Activated T-cell treated with anti-CD3 and anti-CD28 coated beads, Interleukin-2, amount 50 U/mL, for 1 hour (primary cell): ENCODE results near the gene NMNAT2.
"Not testable (repeated sequence)": the region's sequence is repeated elsewhere in the genome, so short reads cannot be mapped to it uniquely, and the experiment has no call there.

Experiments used
- DNase-seq: peaks from one replicate; pipeline ENCODE4 v3.0.0-alpha.2; 2020

The NMNAT2 gene

GRCh38 chr1:183417772-183418491 is at the start of gene NMNAT2:
Gene NMNAT2 (minus strand): TSS chr1:183418380. CDS start chr1:183418267, 113 bp downstream.
- DNase-seq = no peak

GRCh38 chr1:183467687-183468086 is 49.5 kb upstream of the NMNAT2 start:
- no peak for DNase-seq

- DNase-seq = no peak
Measured at GRCh38 chr1:183466781-183467180, 48.6 kb upstream of the NMNAT2 start.

GRCh38 chr1:183463566-183463965 is 45.4 kb upstream of the NMNAT2 start:
- DNase-seq = no peak

GRCh38 chr1:183461350-183461749 is 43.2 kb upstream of the NMNAT2 start:
- DNase-seq = no peak

- no peak for DNase-seq
Measured at GRCh38 chr1:183460596-183460995, 42.4 kb upstream of the NMNAT2 start.

GRCh38 chr1:183457449-183457848 is 39.3 kb upstream of the NMNAT2 start:
- no peak for DNase-seq

- no peak for DNase-seq
Measured at GRCh38 chr1:183456826-183457225, 38.6 kb upstream of the NMNAT2 start.

- no peak for DNase-seq
Measured at GRCh38 chr1:183454377-183454776, 36.2 kb upstream of the NMNAT2 start.

GRCh38 chr1:183450093-183450492 is 31.9 kb upstream of the NMNAT2 start:
- DNase-seq = no peak

GRCh38 chr1:183449223-183449770 is 31.1 kb upstream of the NMNAT2 start:
- no peak for DNase-seq

- DNase-seq = no peak
Measured at GRCh38 chr1:183444243-183444642, 26.1 kb upstream of the NMNAT2 start.

GRCh38 chr1:183443466-183443865 is 25.3 kb upstream of the NMNAT2 start:
- DNase-seq = no peak

GRCh38 chr1:183443011-183443410 is 24.8 kb upstream of the NMNAT2 start:
- no peak for DNase-seq

- no peak for DNase-seq
Measured at GRCh38 chr1:183438060-183438459, 19.9 kb upstream of the NMNAT2 start.

GRCh38 chr1:183435497-183435896 is 17.3 kb upstream of the NMNAT2 start:
- DNase-seq = no peak

- no peak for DNase-seq
Measured at GRCh38 chr1:183433703-183434102, 15.5 kb upstream of the NMNAT2 start.

- no peak for DNase-seq
Measured at GRCh38 chr1:183432548-183432875, 14.3 kb upstream of the NMNAT2 start.

- no peak for DNase-seq
Measured at GRCh38 chr1:183431840-183432547, 13.8 kb upstream of the NMNAT2 start.

GRCh38 chr1:183427591-183427990 is 9.4 kb upstream of the NMNAT2 start:
- not testable (repeated sequence) for DNase-seq

- no peak for DNase-seq
Measured at GRCh38 chr1:183424691-183425090, 6.5 kb upstream of the NMNAT2 start.

- DNase-seq = no peak
Measured at GRCh38 chr1:183423541-183423940, 5.4 kb upstream of the NMNAT2 start.

- no peak for DNase-seq
Measured at GRCh38 chr1:183419399-183419798, 1.2 kb upstream of the NMNAT2 start.

- no peak for DNase-seq
Measured at GRCh38 chr1:183418696-183419095, 516 bp upstream of the NMNAT2 start.
